ENCODE results near the gene SIAH2. TPM values are rescaled to one million over a fixed set of nuclear protein-coding genes. Genes with fewer than 3 reads are reported as not detected.

Gene SIAH2
- total RNA-seq, 1 experiment from 2014 or later: 17.1 TPM

DNA sequence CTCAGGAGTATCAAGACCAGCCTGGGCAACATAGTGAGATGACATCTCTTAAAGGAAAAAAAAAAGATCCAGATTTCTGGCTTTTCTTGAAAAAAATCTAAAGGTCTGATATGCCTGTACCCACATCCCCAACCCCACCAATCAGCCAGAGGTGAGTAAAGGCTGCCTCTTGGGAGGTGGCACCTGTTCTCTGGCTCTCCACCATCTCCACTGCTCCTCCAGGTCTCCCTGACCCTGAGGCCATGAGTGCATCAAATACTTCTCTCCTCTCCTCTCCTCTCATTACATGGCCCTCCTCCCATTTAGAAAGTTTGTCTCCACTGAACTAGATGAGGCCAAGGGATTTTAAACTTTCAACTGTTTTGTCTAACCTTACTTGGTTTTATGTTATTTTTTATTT lies 5.2 kb downstream of the SIAH2 start (continued):
- TF ChIP-seq, protein P1, sequence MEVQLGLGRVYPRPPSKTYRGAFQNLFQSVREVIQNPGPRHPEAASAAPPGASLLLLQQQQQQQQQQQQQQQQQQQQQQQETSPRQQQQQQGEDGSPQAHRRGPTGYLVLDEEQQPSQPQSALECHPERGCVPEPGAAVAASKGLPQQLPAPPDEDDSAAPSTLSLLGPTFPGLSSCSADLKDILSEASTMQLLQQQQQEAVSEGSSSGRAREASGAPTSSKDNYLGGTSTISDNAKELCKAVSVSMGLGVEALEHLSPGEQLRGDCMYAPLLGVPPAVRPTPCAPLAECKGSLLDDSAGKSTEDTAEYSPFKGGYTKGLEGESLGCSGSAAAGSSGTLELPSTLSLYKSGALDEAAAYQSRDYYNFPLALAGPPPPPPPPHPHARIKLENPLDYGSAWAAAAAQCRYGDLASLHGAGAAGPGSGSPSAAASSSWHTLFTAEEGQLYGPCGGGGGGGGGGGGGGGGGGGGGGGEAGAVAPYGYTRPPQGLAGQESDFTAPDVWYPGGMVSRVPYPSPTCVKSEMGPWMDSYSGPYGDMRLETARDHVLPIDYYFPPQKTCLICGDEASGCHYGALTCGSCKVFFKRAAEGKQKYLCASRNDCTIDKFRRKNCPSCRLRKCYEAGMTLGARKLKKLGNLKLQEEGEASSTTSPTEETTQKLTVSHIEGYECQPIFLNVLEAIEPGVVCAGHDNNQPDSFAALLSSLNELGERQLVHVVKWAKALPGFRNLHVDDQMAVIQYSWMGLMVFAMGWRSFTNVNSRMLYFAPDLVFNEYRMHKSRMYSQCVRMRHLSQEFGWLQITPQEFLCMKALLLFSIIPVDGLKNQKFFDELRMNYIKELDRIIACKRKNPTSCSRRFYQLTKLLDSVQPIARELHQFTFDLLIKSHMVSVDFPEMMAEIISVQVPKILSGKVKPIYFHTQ (CRISPR knock-in tag; IDR thresholded peaks at IDR 0.05): no peak
- no peak for TF ChIP-seq TEAD1 (CRISPR knock-in tag; IDR thresholded peaks at IDR 0.05)
- TF ChIP-seq, protein P2, sequence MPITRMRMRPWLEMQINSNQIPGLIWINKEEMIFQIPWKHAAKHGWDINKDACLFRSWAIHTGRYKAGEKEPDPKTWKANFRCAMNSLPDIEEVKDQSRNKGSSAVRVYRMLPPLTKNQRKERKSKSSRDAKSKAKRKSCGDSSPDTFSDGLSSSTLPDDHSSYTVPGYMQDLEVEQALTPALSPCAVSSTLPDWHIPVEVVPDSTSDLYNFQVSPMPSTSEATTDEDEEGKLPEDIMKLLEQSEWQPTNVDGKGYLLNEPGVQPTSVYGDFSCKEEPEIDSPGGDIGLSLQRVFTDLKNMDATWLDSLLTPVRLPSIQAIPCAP (CRISPR knock-in tag; IDR thresholded peaks at IDR 0.05): no peak
- TF ChIP-seq, protein P3, sequence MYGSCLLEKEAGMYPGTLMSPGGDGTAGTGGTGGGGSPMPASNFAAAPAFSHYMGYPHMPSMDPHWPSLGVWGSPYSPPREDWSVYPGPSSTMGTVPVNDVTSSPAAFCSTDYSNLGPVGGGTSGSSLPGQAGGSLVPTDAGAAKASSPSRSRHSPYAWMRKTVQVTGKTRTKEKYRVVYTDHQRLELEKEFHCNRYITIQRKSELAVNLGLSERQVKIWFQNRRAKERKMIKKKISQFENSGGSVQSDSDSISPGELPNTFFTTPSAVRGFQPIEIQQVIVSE (CRISPR knock-in tag; IDR thresholded peaks at IDR 0.05; ENCODE audit: borderline replicate concordance): no peak
- TF ChIP-seq IRF2 (CRISPR knock-in tag; IDR thresholded peaks at IDR 0.05; ENCODE audit: borderline replicate concordance, low read depth): no peak
- no peak for TF ChIP-seq HMGA2 (CRISPR knock-in tag; IDR thresholded peaks at IDR 0.05)
- TF ChIP-seq SMAD3 (CRISPR knock-in tag; IDR thresholded peaks at IDR 0.05; ENCODE audit: borderline replicate concordance): no peak
- TF ChIP-seq, protein P4, sequence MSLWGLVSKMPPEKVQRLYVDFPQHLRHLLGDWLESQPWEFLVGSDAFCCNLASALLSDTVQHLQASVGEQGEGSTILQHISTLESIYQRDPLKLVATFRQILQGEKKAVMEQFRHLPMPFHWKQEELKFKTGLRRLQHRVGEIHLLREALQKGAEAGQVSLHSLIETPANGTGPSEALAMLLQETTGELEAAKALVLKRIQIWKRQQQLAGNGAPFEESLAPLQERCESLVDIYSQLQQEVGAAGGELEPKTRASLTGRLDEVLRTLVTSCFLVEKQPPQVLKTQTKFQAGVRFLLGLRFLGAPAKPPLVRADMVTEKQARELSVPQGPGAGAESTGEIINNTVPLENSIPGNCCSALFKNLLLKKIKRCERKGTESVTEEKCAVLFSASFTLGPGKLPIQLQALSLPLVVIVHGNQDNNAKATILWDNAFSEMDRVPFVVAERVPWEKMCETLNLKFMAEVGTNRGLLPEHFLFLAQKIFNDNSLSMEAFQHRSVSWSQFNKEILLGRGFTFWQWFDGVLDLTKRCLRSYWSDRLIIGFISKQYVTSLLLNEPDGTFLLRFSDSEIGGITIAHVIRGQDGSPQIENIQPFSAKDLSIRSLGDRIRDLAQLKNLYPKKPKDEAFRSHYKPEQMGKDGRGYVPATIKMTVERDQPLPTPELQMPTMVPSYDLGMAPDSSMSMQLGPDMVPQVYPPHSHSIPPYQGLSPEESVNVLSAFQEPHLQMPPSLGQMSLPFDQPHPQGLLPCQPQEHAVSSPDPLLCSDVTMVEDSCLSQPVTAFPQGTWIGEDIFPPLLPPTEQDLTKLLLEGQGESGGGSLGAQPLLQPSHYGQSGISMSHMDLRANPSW (CRISPR knock-in tag; conservative IDR thresholded peaks at IDR 0.05; ENCODE audit: low read depth): no peak
- TF ChIP-seq NR1H2 (CRISPR knock-in tag; IDR thresholded peaks at IDR 0.05): no peak

DNA sequence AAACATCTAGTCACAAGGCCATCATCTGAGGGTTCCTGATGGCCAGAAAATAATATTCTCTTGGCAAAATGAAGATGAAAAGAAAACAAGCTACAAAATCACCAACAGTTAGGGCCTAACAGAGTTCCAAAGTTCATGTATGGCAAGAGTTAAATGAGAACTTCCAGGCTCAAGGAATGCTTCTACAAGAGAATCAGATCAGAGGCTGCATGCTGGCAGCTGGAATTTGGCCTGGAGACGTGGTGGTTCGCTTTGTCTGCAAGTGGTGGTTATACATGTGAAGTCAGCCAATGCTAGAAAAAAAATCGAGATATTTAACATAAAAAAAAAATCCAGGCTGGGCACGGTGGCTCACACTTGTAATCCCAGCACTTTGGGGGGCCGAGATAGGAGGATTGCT lies 5.6 kb downstream of the SIAH2 start:
- CTCF ChIA-PET: no interaction called here
- Mint-ChIP-seq H3K27me3 (ENCODE audit: low read depth) (peaks cover 19% of the 10 kb centered on the region), H3K36me3 (0 out of 2 replicates have a peak, but pooled peaks cover 2% of the 10 kb centered on the region), H3K9me3 (no peaks in the 10 kb centered on the region), H3K4me3 (no peak overlapping the region), H3K27ac (no peak overlapping the region), H3K4me1 (peaks cover 20% of the 10 kb centered on the region)
- no peak for DNase-seq (ENCODE audit: low spot score)
- no peak for ATAC-seq
- POLR2A ChIA-PET: no interaction called here
- TF ChIP-seq, protein P5, sequence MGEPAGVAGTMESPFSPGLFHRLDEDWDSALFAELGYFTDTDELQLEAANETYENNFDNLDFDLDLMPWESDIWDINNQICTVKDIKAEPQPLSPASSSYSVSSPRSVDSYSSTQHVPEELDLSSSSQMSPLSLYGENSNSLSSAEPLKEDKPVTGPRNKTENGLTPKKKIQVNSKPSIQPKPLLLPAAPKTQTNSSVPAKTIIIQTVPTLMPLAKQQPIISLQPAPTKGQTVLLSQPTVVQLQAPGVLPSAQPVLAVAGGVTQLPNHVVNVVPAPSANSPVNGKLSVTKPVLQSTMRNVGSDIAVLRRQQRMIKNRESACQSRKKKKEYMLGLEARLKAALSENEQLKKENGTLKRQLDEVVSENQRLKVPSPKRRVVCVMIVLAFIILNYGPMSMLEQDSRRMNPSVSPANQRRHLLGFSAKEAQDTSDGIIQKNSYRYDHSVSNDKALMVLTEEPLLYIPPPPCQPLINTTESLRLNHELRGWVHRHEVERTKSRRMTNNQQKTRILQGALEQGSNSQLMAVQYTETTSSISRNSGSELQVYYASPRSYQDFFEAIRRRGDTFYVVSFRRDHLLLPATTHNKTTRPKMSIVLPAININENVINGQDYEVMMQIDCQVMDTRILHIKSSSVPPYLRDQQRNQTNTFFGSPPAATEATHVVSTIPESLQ (CRISPR knock-in tag; IDR thresholded peaks at IDR 0.05): no peak
- TF ChIP-seq GRHL2 (CRISPR knock-in tag; IDR thresholded peaks at IDR 0.05; ENCODE audit: insufficient replicate concordance, severe bottlenecking): no peak
- TF ChIP-seq, protein P6, sequence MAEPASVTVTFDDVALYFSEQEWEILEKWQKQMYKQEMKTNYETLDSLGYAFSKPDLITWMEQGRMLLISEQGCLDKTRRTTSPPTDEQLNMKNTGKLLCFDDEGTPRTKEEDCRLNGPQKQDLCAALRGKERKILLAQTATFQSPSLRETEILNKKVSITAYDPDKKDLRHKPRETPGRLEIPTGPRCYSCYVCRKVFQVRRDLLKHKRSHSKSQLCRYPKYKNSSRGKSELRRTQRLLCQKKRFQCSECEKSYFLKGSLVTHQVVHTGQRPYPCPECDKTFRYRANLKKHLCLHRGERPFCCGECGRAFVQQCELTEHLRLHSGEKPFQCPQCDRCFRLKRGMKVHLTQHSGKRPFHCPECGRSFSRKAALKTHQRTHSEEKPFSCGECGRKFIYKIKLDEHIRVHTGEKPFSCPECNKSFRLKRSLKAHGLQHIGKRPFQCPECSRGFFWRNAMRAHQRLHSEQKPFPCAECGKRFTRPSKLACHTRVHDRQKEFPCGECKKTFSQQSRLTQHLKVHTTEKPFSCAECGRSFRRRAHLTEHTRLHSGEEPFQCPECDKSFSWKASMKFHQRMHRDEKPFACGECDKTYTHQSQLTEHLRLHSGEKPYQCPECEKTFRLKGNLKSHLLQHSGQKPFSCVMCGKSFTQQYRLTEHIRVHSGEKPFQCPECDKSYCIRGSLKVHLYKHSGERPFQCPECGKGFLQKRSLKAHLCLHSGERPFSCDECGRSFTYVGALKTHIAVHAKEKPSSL (CRISPR knock-in tag; conservative IDR thresholded peaks at IDR 0.05): no peak
- TF ChIP-seq ZNF219 (CRISPR knock-in tag; IDR thresholded peaks at IDR 0.05; ENCODE audit: borderline replicate concordance): no peak
- no peak for TF ChIP-seq ZNF263 (CRISPR knock-in tag; IDR thresholded peaks at IDR 0.05; ENCODE audit: low read depth)
- TF ChIP-seq, protein P7, sequence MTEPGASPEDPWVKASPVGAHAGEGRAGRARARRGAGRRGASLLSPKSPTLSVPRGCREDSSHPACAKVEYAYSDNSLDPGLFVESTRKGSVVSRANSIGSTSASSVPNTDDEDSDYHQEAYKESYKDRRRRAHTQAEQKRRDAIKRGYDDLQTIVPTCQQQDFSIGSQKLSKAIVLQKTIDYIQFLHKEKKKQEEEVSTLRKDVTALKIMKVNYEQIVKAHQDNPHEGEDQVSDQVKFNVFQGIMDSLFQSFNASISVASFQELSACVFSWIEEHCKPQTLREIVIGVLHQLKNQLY (CRISPR knock-in tag; IDR thresholded peaks at IDR 0.05): no peak
- TF ChIP-seq, protein P8, sequence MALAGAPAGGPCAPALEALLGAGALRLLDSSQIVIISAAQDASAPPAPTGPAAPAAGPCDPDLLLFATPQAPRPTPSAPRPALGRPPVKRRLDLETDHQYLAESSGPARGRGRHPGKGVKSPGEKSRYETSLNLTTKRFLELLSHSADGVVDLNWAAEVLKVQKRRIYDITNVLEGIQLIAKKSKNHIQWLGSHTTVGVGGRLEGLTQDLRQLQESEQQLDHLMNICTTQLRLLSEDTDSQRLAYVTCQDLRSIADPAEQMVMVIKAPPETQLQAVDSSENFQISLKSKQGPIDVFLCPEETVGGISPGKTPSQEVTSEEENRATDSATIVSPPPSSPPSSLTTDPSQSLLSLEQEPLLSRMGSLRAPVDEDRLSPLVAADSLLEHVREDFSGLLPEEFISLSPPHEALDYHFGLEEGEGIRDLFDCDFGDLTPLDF (CRISPR knock-in tag; IDR thresholded peaks at IDR 0.05): no peak
- TF ChIP-seq, protein P9, sequence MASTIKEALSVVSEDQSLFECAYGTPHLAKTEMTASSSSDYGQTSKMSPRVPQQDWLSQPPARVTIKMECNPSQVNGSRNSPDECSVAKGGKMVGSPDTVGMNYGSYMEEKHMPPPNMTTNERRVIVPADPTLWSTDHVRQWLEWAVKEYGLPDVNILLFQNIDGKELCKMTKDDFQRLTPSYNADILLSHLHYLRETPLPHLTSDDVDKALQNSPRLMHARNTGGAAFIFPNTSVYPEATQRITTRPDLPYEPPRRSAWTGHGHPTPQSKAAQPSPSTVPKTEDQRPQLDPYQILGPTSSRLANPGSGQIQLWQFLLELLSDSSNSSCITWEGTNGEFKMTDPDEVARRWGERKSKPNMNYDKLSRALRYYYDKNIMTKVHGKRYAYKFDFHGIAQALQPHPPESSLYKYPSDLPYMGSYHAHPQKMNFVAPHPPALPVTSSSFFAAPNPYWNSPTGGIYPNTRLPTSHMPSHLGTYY (CRISPR knock-in tag; IDR thresholded peaks at IDR 0.05): no peak
- TF ChIP-seq, protein P2 (CRISPR knock-in tag; IDR thresholded peaks at IDR 0.05): no peak
- TF ChIP-seq, protein P10, sequence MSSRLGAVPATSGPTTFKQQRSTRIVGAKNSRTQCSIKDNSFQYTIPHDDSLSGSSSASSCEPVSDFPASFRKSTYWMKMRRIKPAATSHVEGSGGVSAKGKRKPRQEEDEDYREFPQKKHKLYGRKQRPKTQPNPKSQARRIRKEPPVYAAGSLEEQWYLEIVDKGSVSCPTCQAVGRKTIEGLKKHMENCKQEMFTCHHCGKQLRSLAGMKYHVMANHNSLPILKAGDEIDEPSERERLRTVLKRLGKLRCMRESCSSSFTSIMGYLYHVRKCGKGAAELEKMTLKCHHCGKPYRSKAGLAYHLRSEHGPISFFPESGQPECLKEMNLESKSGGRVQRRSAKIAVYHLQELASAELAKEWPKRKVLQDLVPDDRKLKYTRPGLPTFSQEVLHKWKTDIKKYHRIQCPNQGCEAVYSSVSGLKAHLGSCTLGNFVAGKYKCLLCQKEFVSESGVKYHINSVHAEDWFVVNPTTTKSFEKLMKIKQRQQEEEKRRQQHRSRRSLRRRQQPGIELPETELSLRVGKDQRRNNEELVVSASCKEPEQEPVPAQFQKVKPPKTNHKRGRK (CRISPR knock-in tag; IDR thresholded peaks at IDR 0.05; ENCODE audit: borderline replicate concordance): no peak

All from WTC11 (cell line).